ENCODE results near the gene PKD1. TPM values are rescaled to one million over a fixed set of nuclear protein-coding genes. Genes with fewer than 3 reads are reported as not detected.
"Not testable (repeated sequence)": the region's sequence is repeated elsewhere in the genome, so short reads cannot be mapped to it uniquely, and the experiment has no call there.

The PKD1 gene
- total RNA-seq, 1 donor, result 180 TPM

DNA sequence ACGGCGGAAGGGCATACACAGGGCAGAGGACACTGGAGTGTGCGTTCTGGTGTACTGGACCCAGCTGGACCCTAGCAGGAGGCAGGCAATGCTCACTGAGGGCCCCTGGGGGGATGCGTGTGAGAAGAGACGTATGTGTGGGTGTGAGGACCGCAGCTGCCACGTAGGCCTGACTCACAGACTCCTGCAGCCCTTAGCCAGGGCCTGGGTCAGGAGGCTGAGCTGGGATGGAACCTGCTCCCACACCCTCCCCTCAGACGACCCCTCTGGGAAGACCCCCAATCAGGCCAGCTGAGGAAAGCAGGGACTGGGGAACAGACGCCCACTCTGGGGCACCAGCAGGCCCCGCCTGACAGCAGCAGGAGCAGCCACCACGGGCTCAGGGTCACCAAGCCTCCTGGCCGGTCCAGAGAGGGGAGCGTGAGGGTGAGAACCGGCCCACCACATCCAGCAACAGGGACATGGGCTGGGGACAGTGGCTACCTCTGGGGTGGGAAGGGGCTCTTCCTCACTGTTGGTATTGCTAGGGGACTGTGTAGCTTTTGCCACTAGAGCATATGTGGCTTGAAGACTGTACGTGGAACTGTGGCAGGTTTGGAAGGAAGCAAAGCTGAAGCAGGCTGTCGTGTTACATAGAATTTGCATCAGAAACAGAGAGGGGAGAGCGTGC, 28.4 kb downstream of the PKD1 start:
- H3K27me3 ChIP-seq (ENCODE audit: insufficient read depth, low read length); H2AFZ ChIP-seq (ENCODE audit: low read length); H3K4me2 ChIP-seq (ENCODE audit: insufficient read depth, low read length); H4K20me1 ChIP-seq (ENCODE audit: insufficient read depth, low read length); H3K9me3 ChIP-seq (ENCODE audit: low read depth, low read length); H3K79me2 ChIP-seq (ENCODE audit: insufficient read depth, low read length); H3K4me3 ChIP-seq (ENCODE audit: insufficient read depth, low read length): not testable (repeated sequence)
- peak overlapping the region; percentile 90 for H3K27ac ChIP-seq (ENCODE audit: low read depth, low read length)
- DNase-seq (ENCODE audit: insufficient read length, low spot score, missing footprints), result peak; percentile 100
- H3K4me1 ChIP-seq (ENCODE audit: insufficient read depth, low read length), result peaks cover 10% of the 10 kb centered on the region
- H3K36me3 ChIP-seq (ENCODE audit: insufficient read depth, low read length), result peaks cover 16% of the 10 kb centered on the region

DNA sequence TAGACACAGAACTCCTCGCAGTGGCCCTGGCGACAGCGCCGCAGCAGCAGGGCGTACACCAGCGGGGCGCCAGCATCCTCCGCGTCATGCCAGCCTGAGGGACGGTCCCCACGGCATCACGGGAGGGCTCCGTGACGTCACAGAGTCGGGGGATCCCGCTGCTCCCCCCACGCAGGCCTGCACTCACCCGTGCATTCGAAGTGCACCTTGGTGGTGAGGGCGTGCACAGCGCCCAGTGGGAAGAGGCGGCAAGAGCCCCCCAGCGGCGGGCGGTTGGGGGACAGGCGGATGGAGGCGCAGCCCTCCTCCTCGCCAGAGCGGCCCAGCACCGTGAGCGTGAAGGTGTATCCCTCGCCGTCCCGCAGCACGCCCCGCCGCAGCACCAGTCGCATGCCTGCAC, 29.5 kb downstream of the PKD1 start:
- H3K4me2 ChIP-seq (ENCODE audit: insufficient read depth, low read length); H4K20me1 ChIP-seq (ENCODE audit: insufficient read depth, low read length); H3K79me2 ChIP-seq (ENCODE audit: insufficient read depth, low read length); H3K9me3 ChIP-seq (ENCODE audit: low read depth, low read length); H2AFZ ChIP-seq (ENCODE audit: low read length); H3K27me3 ChIP-seq (ENCODE audit: insufficient read depth, low read length); DNase-seq (ENCODE audit: insufficient read length, low spot score, missing footprints); H3K27ac ChIP-seq (ENCODE audit: low read depth, low read length); H3K4me3 ChIP-seq (ENCODE audit: insufficient read depth, low read length): not testable (repeated sequence)
- Histone ChIP-seq H3K4me1 (ENCODE audit: insufficient read depth, low read length) (peaks cover 10% of the 10 kb centered on the region), H3K36me3 (ENCODE audit: insufficient read depth, low read length) (peaks cover 15% of the 10 kb centered on the region)

DNA sequence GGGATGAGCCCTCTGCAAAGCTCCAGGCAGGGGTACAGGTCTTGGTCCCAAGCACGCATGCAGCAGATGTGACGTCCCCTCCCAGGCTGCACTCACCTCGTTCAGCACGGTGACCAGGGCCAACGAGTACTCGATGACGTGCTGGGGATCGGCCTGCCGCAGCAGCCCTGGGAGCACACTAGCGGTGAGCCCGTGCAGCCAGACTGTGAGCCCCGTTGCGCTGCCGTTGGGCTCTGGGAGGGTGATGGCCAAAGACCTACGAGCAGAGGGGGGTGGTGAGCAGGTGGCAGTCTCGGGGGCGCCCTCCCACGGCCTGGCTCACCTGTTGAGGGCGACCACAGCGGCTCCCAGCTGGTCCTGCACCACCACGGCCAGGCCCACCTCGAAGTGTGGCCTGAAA, 29.9 kb downstream of the PKD1 start:
- H3K79me2 ChIP-seq (ENCODE audit: insufficient read depth, low read length); H3K9me3 ChIP-seq (ENCODE audit: low read depth, low read length); DNase-seq (ENCODE audit: insufficient read length, low spot score, missing footprints); H2AFZ ChIP-seq (ENCODE audit: low read length); H3K4me3 ChIP-seq (ENCODE audit: insufficient read depth, low read length); H3K27ac ChIP-seq (ENCODE audit: low read depth, low read length); H4K20me1 ChIP-seq (ENCODE audit: insufficient read depth, low read length); H3K4me2 ChIP-seq (ENCODE audit: insufficient read depth, low read length); H3K27me3 ChIP-seq (ENCODE audit: insufficient read depth, low read length): not testable (repeated sequence)
- Histone ChIP-seq H3K36me3 (ENCODE audit: insufficient read depth, low read length) (peaks cover 11% of the 10 kb centered on the region), H3K4me1 (ENCODE audit: insufficient read depth, low read length) (peaks cover 10% of the 10 kb centered on the region)

DNA sequence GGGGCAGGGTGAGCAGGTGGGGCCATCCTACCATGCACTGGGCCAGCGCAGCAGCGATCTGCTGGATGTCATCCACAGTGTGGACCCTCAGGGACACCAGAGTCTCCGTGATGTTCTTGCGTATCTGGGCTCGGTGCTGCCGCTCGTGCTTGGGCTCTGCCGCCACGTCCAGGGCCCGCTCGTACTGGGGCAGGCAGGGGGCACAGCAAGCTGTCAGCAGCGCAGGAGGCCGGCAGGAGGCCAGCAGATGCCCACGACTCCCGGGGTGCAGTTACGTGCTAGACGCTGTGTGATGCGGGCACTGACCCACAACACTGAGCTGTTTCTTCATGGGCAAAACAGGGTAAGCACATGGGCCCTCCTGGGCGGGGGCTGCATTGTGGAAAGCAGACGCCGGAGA, 30.4 kb downstream of the PKD1 start:
- H3K9me3 ChIP-seq (ENCODE audit: low read depth, low read length); H2AFZ ChIP-seq (ENCODE audit: low read length); DNase-seq (ENCODE audit: insufficient read length, low spot score, missing footprints); H3K27me3 ChIP-seq (ENCODE audit: insufficient read depth, low read length); H3K27ac ChIP-seq (ENCODE audit: low read depth, low read length); H4K20me1 ChIP-seq (ENCODE audit: insufficient read depth, low read length); H3K79me2 ChIP-seq (ENCODE audit: insufficient read depth, low read length); H3K4me2 ChIP-seq (ENCODE audit: insufficient read depth, low read length); H3K4me3 ChIP-seq (ENCODE audit: insufficient read depth, low read length): not testable (repeated sequence)
- Histone ChIP-seq H3K4me1 (ENCODE audit: insufficient read depth, low read length) (peaks cover 10% of the 10 kb centered on the region), H3K36me3 (ENCODE audit: insufficient read depth, low read length) (peaks cover 15% of the 10 kb centered on the region)

DNA sequence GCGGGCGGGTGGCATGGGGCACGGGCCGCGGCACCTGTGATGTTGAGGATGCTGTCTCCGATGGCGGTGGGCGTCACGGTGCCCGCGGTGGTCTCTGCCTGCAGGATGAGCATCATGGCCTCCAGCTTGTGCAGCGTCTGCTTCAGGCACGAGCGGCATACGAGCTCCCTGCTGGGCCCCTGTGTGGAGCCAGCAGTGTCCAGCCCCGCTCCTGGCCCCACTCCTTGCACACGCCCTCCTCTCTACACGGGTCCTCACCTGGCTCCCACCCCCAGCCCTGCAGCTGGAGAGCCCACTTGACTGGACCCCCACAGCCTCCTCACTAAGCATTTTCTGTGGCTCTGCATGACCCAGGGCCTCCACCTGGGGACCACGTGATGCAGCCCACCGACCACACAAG, 31.2 kb downstream of the PKD1 start:
- H3K27me3 ChIP-seq (ENCODE audit: insufficient read depth, low read length); DNase-seq (ENCODE audit: insufficient read length, low spot score, missing footprints); H2AFZ ChIP-seq (ENCODE audit: low read length); H3K9me3 ChIP-seq (ENCODE audit: low read depth, low read length); H3K79me2 ChIP-seq (ENCODE audit: insufficient read depth, low read length); H4K20me1 ChIP-seq (ENCODE audit: insufficient read depth, low read length); H3K27ac ChIP-seq (ENCODE audit: low read depth, low read length); H3K4me2 ChIP-seq (ENCODE audit: insufficient read depth, low read length); H3K4me3 ChIP-seq (ENCODE audit: insufficient read depth, low read length): not testable (repeated sequence)
- Histone ChIP-seq H3K36me3 (ENCODE audit: insufficient read depth, low read length) (peaks cover 16% of the 10 kb centered on the region), H3K4me1 (ENCODE audit: insufficient read depth, low read length) (peaks cover 10% of the 10 kb centered on the region)

DNA sequence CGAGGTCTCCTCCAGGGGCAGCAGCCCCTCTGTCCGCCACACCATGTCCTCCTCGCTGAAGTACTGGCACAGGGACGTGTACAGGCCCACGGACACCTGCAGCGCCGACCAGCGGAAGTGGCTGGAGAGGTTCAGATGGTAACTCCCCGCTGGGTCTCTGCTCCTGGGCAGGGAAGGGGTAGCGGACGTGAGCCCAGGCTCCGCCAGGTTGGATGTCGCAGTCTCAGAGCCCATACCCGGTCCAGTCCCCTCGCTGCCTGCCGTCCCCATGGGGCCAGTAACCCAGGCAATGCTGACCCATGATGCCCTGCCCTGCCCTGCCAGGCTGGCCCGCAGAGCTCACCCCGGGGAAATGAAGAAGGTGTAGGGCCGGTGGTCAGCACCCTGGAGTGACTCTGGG, 33.2 kb downstream of the PKD1 start:
- Histone ChIP-seq H3K79me2 (ENCODE audit: insufficient read depth, low read length) (peaks cover 3% of the 10 kb centered on the region), H3K4me2 (ENCODE audit: insufficient read depth, low read length) (no peak overlapping the region), H3K4me3 (ENCODE audit: insufficient read depth, low read length) (no peak overlapping the region), H4K20me1 (ENCODE audit: insufficient read depth, low read length) (no peaks in the 10 kb centered on the region), H3K36me3 (ENCODE audit: insufficient read depth, low read length) (peaks cover 20% of the 10 kb centered on the region), H3K27me3 (ENCODE audit: insufficient read depth, low read length) (no peaks in the 10 kb centered on the region), H3K9me3 (ENCODE audit: low read depth, low read length) (no peaks in the 10 kb centered on the region), H2AFZ (ENCODE audit: low read length) (no peak overlapping the region), H3K27ac (ENCODE audit: low read depth, low read length) (no peak overlapping the region), H3K4me1 (ENCODE audit: insufficient read depth, low read length) (peaks cover 8% of the 10 kb centered on the region)
- TF ChIP-seq, protein P1, sequence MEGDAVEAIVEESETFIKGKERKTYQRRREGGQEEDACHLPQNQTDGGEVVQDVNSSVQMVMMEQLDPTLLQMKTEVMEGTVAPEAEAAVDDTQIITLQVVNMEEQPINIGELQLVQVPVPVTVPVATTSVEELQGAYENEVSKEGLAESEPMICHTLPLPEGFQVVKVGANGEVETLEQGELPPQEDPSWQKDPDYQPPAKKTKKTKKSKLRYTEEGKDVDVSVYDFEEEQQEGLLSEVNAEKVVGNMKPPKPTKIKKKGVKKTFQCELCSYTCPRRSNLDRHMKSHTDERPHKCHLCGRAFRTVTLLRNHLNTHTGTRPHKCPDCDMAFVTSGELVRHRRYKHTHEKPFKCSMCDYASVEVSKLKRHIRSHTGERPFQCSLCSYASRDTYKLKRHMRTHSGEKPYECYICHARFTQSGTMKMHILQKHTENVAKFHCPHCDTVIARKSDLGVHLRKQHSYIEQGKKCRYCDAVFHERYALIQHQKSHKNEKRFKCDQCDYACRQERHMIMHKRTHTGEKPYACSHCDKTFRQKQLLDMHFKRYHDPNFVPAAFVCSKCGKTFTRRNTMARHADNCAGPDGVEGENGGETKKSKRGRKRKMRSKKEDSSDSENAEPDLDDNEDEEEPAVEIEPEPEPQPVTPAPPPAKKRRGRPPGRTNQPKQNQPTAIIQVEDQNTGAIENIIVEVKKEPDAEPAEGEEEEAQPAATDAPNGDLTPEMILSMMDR (IDR thresholded peaks at IDR 0.05; ENCODE audit: extremely low read depth, low read depth, low read length), result no peak
- no peak for DNase-seq (ENCODE audit: insufficient read length, low spot score, missing footprints)

DNA sequence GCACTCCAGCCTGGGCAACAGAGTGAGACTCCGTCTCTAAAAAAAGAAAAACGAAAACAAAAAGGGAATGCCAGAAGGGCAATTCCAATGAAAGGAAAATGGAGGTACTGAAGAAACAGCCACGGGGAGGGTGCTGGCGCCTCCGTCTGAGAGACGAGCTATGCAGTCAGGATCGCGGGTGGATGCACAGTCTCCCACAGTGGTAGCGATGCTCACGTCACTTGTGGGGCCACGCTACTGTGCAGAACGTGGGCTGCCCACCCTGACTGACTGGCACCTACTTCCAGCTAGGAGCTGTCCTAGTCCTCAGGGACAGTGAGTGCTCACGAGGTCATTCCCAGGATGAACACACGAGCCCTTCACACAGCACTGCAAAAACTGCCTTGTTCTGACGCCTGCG, 34.1 kb downstream of the PKD1 start:
- not testable (repeated sequence) for H3K27ac ChIP-seq (ENCODE audit: low read depth, low read length); H3K79me2 ChIP-seq (ENCODE audit: insufficient read depth, low read length); H3K4me1 ChIP-seq (ENCODE audit: insufficient read depth, low read length); H2AFZ ChIP-seq (ENCODE audit: low read length); H3K9me3 ChIP-seq (ENCODE audit: low read depth, low read length); H3K4me3 ChIP-seq (ENCODE audit: insufficient read depth, low read length); DNase-seq (ENCODE audit: insufficient read length, low spot score, missing footprints); H4K20me1 ChIP-seq (ENCODE audit: insufficient read depth, low read length); H3K4me2 ChIP-seq (ENCODE audit: insufficient read depth, low read length); H3K27me3 ChIP-seq (ENCODE audit: insufficient read depth, low read length)
- H3K36me3 ChIP-seq (ENCODE audit: insufficient read depth, low read length), result peaks cover 20% of the 10 kb centered on the region

DNA sequence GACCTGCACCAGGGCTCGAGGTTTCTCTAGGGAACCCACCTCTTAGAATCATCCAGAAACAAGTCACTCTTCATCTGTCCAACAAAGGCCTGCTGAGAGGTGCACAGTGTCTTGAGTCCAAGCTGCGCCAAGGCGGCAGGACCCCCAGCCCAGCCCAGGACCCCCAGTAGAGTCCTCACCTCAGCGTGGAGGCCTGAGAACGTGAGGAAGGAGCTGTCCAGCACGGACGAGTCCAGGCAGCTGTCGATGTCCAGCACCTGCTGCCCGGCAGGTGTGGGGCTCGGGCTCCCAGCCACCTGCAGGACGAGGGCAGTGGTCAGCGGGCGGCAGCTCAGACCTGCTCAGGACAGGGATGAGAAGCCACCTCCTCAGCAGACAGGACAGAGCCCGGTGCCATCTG, 38.0 kb downstream of the PKD1 start:
- peaks cover 45% of the 10 kb centered on the region for H3K36me3 ChIP-seq (ENCODE audit: insufficient read depth, low read length)
- H3K27me3 ChIP-seq (ENCODE audit: insufficient read depth, low read length); H3K4me3 ChIP-seq (ENCODE audit: insufficient read depth, low read length): not testable (repeated sequence)

More for the DNA sequence above, 38.0 kb downstream of the PKD1 start:
- H4K20me1 ChIP-seq (ENCODE audit: insufficient read depth, low read length), result peaks cover 26% of the 10 kb centered on the region
- not testable (repeated sequence) for H2AFZ ChIP-seq (ENCODE audit: low read length); H3K79me2 ChIP-seq (ENCODE audit: insufficient read depth, low read length); H3K9me3 ChIP-seq (ENCODE audit: low read depth, low read length); H3K27ac ChIP-seq (ENCODE audit: low read depth, low read length); H3K4me1 ChIP-seq (ENCODE audit: insufficient read depth, low read length); DNase-seq (ENCODE audit: insufficient read length, low spot score, missing footprints); H3K4me2 ChIP-seq (ENCODE audit: insufficient read depth, low read length)
